Right hindlimb (tissue), 1 donor: ENCODE data around the gene MYCN.

ENCODE experiments used
- DNase-seq: peaks from one replicate; pipeline ENCODE4 v3.0.0-alpha.2; 2018

Gene MYCN

GRCh38 chr2:15981646-15982045 is 41.3 kb downstream of the MYCN start:
- DNase-seq, result no peak

GRCh38 chr2:15982285-15983044 is 42.1 kb downstream of the MYCN start:
- no peak for DNase-seq

GRCh38 chr2:15983496-15983895 is 43.1 kb downstream of the MYCN start:
- DNase-seq, result no peak

GRCh38 chr2:15984368-15985255 is 44.3 kb downstream of the MYCN start:
- DNase-seq, result peak; percentile 83

GRCh38 chr2:15985531-15985930 is 45.2 kb downstream of the MYCN start:
- DNase-seq, result no peak

- DNase-seq, result no peak
These were observed 45.8 kb downstream of the MYCN start for GRCh38 chr2:15986068-15986560.

- DNase-seq, result no peak
These were observed 46.3 kb downstream of the MYCN start for GRCh38 chr2:15986644-15987043.

- DNase-seq, result no peak
These were observed 48.4 kb downstream of the MYCN start for GRCh38 chr2:15988733-15989132.

GRCh38 chr2:15989559-15989958 is 49.2 kb downstream of the MYCN start:
- DNase-seq, result no peak

GRCh38 chr2:15990151-15991101 is 50.1 kb downstream of the MYCN start:
- DNase-seq, result no peak

- no peak for DNase-seq
These were observed 50.9 kb downstream of the MYCN start for GRCh38 chr2:15991231-15991630.

GRCh38 chr2:15992457-15993231 is 52.3 kb downstream of the MYCN start:
- no peak for DNase-seq

GRCh38 chr2:15993232-15993610 is 52.9 kb downstream of the MYCN start:
- peak; percentile 54 for DNase-seq

GRCh38 chr2:15993666-15994065 is 53.3 kb downstream of the MYCN start:
- DNase-seq, result no peak

- no peak for DNase-seq
These were observed 55.3 kb downstream of the MYCN start for GRCh38 chr2:15995603-15996002.
